Activated CD8-positive, alpha-beta T cell treated with anti-CD3 and anti-CD28 coated beads for 36 hours (primary cell): ENCODE results near the gene TTC9B. TPM values are rescaled to one million over a fixed set of nuclear protein-coding genes. Genes with fewer than 3 reads are reported as not detected.

Source experiments
- ATAC-seq: fragments of 200-7000 bp; cut with Tn5 transposase; one replicate; pipeline ENCODE4 v1.10.0; 2021; ENCODE audit warnings: mild to moderate bottlenecking, moderate library complexity
- CTCF ChIA-PET: fragments of 350-600 bp; sonication (Branson Sonifier 250); formaldehyde crosslinking; loops from one replicate; lab custom pipeline; 2021; ENCODE audit warnings: antibody characterized with exemption; lab: Charles Lee
- POLR2A ChIA-PET: fragments of 350-600 bp; sonication (Branson Sonifier 250); formaldehyde crosslinking; loops from one replicate; lab custom pipeline; 2021; ENCODE audit warnings: antibody characterized with exemption; lab: Charles Lee
- DNase-seq: peaks from one replicate; pipeline ENCODE4 v3.0.0-alpha.2; 2020
- H3K27ac Mint-ChIP-seq: one replicate; pipeline ENCODE4 v1.8.0; 2021; ENCODE audit warnings: mild to moderate bottlenecking, mixed read lengths
- H3K27me3 Mint-ChIP-seq: one replicate; pipeline ENCODE4 v1.8.0; 2021; ENCODE audit warnings: mixed read lengths
- H3K36me3 Mint-ChIP-seq: one replicate; pipeline ENCODE4 v1.8.0; 2021; ENCODE audit warnings: low read depth, mixed read lengths
- H3K4me1 Mint-ChIP-seq: one replicate; pipeline ENCODE4 v1.8.0; 2021; ENCODE audit warnings: low read depth, mixed read lengths
- H3K4me3 Mint-ChIP-seq: one replicate; pipeline ENCODE4 v1.8.0; 2021; ENCODE audit warnings: mild to moderate bottlenecking, moderate library complexity, mixed read lengths
- H3K9me3 Mint-ChIP-seq: one replicate; pipeline ENCODE4 v1.8.0; 2021; ENCODE audit warnings: mixed read lengths
- intact Hi-C: fragments of 100-400 bp; cut with micrococcal nuclease; formaldehyde crosslinking; loops from one replicate; pipeline ENCODE4 v1.10.0; 2022
- total RNA-seq, 2 experiments: library from RNA; stranded (reverse); gene quantifications; one replicate each; pipeline ENCODE4 v1.2.3, GENCODE V29; 2021
- TF ChIP-seq, protein P1 (sequence below): fragments of 200-600 bp; IDR thresholded peaks from one replicate; pipeline ENCODE4 v1.8.0; 2022; ENCODE audit warnings: antibody characterized with exemption, mild to moderate bottlenecking

Gene TTC9B
- total RNA-seq, 2 experiments from 2014 or later = not detected

DNA sequence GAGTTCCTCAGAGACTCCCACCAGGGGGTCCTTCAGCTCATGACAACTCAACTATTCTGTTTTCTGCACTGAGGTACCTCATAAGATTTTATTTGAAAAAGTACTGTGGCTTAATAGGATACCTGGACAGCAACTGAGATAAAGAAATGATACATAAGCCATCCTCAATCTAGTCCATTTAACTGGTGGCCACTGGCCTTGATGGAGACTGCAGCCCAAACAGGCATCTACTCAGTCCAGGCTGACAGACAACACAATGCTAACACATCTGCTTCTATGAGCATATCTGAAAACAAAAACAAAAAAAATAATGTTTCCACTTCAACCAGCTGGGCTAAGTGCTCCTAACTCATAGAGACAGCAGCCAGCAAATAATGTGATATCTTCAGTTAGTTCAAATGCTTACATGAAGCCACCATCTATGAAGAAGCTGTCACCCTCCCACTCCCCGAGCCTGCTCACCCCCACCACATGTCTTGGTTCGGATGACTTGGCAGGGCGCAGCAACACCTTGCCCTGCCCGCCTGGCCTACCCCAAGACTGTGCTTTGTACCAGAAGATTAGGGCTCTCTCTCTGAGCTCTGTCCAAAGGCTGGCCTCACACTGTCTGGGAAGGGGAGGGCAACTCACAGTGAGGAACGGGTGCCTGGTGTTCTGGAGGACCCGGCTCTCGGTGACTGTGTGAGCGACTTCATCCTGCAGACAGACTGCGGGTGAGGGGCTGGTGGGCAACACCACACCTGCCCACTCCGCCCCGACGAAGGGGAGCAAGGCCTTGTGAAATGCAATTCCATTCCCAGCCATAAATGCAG, 21.4 kb upstream of the TTC9B start:
- DNase-seq = no peak
- POLR2A ChIA-PET = no interaction called here
- no peaks in the 10 kb centered on the region for H3K4me1 Mint-ChIP-seq

DNA sequence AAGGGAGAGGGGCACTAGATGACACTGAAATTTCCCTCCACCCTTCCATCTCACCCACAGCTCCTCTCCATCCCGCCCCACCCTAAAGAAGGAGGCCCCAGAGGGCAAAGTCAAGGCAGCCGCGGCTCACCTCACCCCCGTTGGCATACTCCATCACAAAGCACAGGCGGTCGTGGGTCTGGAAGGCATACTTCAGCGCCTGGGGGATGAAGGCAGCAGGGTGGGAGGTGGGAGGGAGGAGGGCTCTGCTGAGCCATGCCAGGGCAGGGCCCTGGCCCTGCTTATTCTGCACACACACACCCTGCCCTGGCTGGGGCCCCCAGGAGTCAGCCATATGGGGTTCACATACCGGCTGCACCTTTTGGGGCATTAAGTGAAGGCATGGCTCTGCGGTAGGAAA, 20.6 kb upstream of the TTC9B start:
- DNase-seq (no peak), ATAC-seq (no peak)
- H3K36me3 Mint-ChIP-seq = peaks cover 20% of the 10 kb centered on the region
- no peaks in the 10 kb centered on the region for H3K27me3 Mint-ChIP-seq
- H3K4me3 Mint-ChIP-seq = no peak overlapping the region
- no peaks in the 10 kb centered on the region for H3K4me1 Mint-ChIP-seq
- no peak overlapping the region for H3K27ac Mint-ChIP-seq
- no peaks in the 10 kb centered on the region for H3K9me3 Mint-ChIP-seq
- POLR2A ChIA-PET = no interaction called here
- intact Hi-C loops = no loop called here
- TF ChIP-seq, protein P1, sequence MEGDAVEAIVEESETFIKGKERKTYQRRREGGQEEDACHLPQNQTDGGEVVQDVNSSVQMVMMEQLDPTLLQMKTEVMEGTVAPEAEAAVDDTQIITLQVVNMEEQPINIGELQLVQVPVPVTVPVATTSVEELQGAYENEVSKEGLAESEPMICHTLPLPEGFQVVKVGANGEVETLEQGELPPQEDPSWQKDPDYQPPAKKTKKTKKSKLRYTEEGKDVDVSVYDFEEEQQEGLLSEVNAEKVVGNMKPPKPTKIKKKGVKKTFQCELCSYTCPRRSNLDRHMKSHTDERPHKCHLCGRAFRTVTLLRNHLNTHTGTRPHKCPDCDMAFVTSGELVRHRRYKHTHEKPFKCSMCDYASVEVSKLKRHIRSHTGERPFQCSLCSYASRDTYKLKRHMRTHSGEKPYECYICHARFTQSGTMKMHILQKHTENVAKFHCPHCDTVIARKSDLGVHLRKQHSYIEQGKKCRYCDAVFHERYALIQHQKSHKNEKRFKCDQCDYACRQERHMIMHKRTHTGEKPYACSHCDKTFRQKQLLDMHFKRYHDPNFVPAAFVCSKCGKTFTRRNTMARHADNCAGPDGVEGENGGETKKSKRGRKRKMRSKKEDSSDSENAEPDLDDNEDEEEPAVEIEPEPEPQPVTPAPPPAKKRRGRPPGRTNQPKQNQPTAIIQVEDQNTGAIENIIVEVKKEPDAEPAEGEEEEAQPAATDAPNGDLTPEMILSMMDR = no peak
- CTCF ChIA-PET = no interaction called here

More for the DNA sequence above, 21.4 kb upstream of the TTC9B start:
- Mint-ChIP-seq H3K4me3 (no peak overlapping the region), H3K9me3 (no peaks in the 10 kb centered on the region), H3K27me3 (no peaks in the 10 kb centered on the region), H3K36me3 (peaks cover 20% of the 10 kb centered on the region), H3K27ac (no peak overlapping the region)
- intact Hi-C loops = no loop called here
- ATAC-seq = no peak
- TF ChIP-seq, protein P1 = no peak
- CTCF ChIA-PET = no interaction called here

DNA sequence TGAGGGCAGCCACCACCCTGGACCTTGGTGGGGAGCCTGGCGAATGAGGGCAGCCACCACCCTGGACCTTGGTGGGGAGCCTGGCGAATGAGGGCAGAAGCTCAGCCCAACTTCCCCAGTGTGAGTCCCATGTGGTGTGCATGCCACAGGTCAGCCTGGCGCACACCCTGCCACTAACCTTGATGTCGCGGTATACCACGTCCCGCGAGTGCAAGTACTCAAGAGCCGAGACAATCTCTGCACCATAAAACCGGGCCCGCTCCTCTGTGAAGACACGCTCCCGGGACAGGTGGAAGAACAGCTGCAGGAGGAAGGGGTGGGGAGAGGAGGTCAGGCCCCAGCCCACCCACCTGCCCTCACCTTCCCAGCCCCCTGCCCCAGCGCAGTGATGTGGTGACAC, 19.6 kb upstream of the TTC9B start:
- Mint-ChIP-seq H3K4me1 (no peaks in the 10 kb centered on the region), H3K27me3 (no peaks in the 10 kb centered on the region), H3K27ac (no peak overlapping the region), H3K9me3 (no peaks in the 10 kb centered on the region), H3K36me3 (peaks cover 20% of the 10 kb centered on the region), H3K4me3 (no peak overlapping the region)
- POLR2A ChIA-PET = no interaction called here
- TF ChIP-seq, protein P1 = no peak
- CTCF ChIA-PET = interaction anchor here (1.2 kb wide), 1 partner anchor 17 kb away, joined by 4 read pairs; no protein-coding TSS in a partner anchor
- intact Hi-C loops = no loop called here
- ATAC-seq (no peak), DNase-seq (no peak)

DNA sequence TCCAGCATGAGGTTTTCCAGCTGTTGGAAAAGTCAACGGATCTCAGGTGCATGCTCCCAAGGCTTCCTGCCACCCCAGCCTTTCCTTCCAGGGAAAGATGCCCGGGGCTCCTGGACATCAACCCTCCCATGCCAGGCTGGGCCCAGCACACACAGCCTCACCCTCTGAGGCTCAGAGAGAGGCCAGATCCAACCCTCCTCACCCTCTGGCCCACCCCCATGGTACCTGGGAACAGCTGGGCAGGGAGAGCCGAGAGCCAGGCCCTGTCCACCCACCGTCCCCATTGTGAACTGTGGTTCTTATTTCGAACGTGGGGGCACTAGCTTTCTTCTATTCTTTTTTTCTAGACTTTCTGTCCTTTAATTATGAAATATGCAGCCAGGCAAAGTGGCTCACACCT, 18.2 kb upstream of the TTC9B start:
- H3K4me1 Mint-ChIP-seq = no peaks in the 10 kb centered on the region
- TF ChIP-seq, protein P1 = no peak
- POLR2A ChIA-PET = no interaction called here
- H3K27me3 Mint-ChIP-seq = no peaks in the 10 kb centered on the region
- ATAC-seq (no peak), DNase-seq (no peak)
- no peaks in the 10 kb centered on the region for H3K9me3 Mint-ChIP-seq
- no peak overlapping the region for H3K27ac Mint-ChIP-seq
- no peak overlapping the region for H3K4me3 Mint-ChIP-seq
- CTCF ChIA-PET = no interaction called here
- intact Hi-C loops = no loop called here
- peaks cover 20% of the 10 kb centered on the region for H3K36me3 Mint-ChIP-seq

DNA sequence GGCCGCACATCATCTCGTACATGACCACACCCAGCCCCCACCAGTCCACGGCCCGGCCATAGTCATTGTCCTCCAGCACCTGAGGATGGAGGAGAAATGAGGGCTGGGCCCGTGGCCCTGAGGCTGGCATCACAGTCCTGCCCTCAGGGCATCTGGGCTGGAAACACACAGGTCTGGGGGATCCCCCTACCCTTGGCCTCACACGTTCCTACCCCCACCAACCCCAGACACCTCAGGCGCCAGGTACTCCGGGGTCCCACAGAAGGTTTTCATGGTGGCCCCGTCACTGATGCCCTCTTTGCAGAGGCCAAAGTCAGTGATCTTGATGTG, 17.8 kb upstream of the TTC9B start:
- H3K27me3 Mint-ChIP-seq = no peaks in the 10 kb centered on the region
- TF ChIP-seq, protein P1 = no peak
- DNase-seq = no peak
- ChIA-PET POLR2A (no interaction called here), CTCF (no interaction called here)
- no peaks in the 10 kb centered on the region for H3K9me3 Mint-ChIP-seq
- peaks cover 18% of the 10 kb centered on the region for H3K36me3 Mint-ChIP-seq
- no peak for ATAC-seq
- H3K4me3 Mint-ChIP-seq = no peak overlapping the region
- intact Hi-C loops = no loop called here
- H3K27ac Mint-ChIP-seq = no peak overlapping the region
- H3K4me1 Mint-ChIP-seq = no peaks in the 10 kb centered on the region
